Psoas muscle (tissue), 8 donors: ENCODE results near the gene PANK4. TPM values are rescaled to one million over a fixed set of nuclear protein-coding genes. Genes with fewer than 3 reads are reported as not detected.
"Not testable (repeated sequence)": the region's sequence is repeated elsewhere in the genome, so short reads cannot be mapped to it uniquely, and the experiment has no call there.

Experiments
- ATAC-seq, 4 donors: fragments of 200-7000 bp; cut with Tn5 transposase; one replicate each; pipeline ENCODE4 v1.9.1; 2020; ENCODE audit warnings: moderate library complexity in 3 of 4, mild to moderate bottlenecking in 2 of 4
- DNase-seq, 2 donors: peaks; one replicate each; pipeline ENCODE4 v3.0.0-alpha.2; 2020
- H3K27ac ChIP-seq: fragments of 200-600 bp; one replicate; pipeline ENCODE4 v1.8.0; 2022
- H3K27me3 ChIP-seq, 3 donors: fragments of 200-600 bp in 1 of 3; one replicate each; pipeline versions ENCODE4 v1.6.1 to v1.8.0; 2013 to 2022; ENCODE audit warnings: low read length in 2 of 3, mild to moderate bottlenecking in 2 of 3, moderate library complexity in 1 of 3; ENCODE audit not compliant: insufficient read depth in 3 of 3
- H3K36me3 ChIP-seq, 2 donors: fragments of 200-600 bp in 1 of 2; one replicate each; pipeline versions ENCODE4 v1.6.1 to v1.8.0; 2013 to 2022; ENCODE audit warnings: low read depth in 1 of 2, mild to moderate bottlenecking in 1 of 2, moderate library complexity in 1 of 2; ENCODE audit not compliant: insufficient read depth in 1 of 2
- H3K4me1 ChIP-seq: fragments of 200-600 bp; one replicate; pipeline ENCODE4 v1.8.0; 2022
- H3K4me3 ChIP-seq: fragments of 200-600 bp; one replicate; pipeline ENCODE4 v1.8.0; 2022; ENCODE audit warnings: mild to moderate bottlenecking
- H3K9me3 ChIP-seq: fragments of 200-600 bp; one replicate; pipeline ENCODE4 v1.8.0; 2022
- WGBS, 3 donors: extraction: QIAGEN DNeasy Blood & Tissue Kit; methylation state at CpG; one replicate each; pipeline versions ENCODE4 v1.1.6 to v1.1.7; 2013; 5-methylcytosine and 5-hydroxymethylcytosine counted together
- intact Hi-C, 2 donors: fragments of 100-400 bp; cut with DNase I; formaldehyde crosslinking; loops; one replicate each; pipeline versions ENCODE4 v1.11.0 to v1.14.2; 2022
- polyA plus RNA-seq, 3 donors: library from polyadenylated mRNA; stranded (reverse); fragments of 200-250 nt; gene quantifications; one replicate each; pipeline ENCODE4 v1.2.3, GENCODE V29; 2013
- total RNA-seq, 4 donors: library from RNA; stranded (reverse); fragmentation: NEBNext Ultra II Directional in 2 of 4; extraction: Animal tissue kit (Norgen Biotek cat#: 25700) in 2 of 4; gene quantifications; one replicate each; pipeline versions ENCODE4 v1.2.1 to v1.2.4, GENCODE V29; 2021 to 2023
- TF ChIP-seq, protein P1 (sequence below): fragments of 200-600 bp; IDR thresholded peaks from one replicate; pipeline ENCODE4 v1.8.0; 2022; ENCODE audit warnings: antibody characterized with exemption
- donor health status: healthy with polysubstance abuse.
- donor health status: DM: no; HTN: no; CAD: no; lungs with moderate emphysema.
- donor health status: Bipolar disorder and iron deficiency.
- donor health status: healthy.
- donor health status: DM: yes; HTN: yes; CAD: no.
- donor health status: DM: no; HTN: no; CAD: no.
- donor health status: DM: no; HTN: no; CAD: no.
- donor health status: DM: yes; HTN: yes; CAD: no.

Gene PANK4
- total and polyA plus RNA-seq, 7 donors: 29.0 to 45.1 (median 31.9) TPM

DNA sequence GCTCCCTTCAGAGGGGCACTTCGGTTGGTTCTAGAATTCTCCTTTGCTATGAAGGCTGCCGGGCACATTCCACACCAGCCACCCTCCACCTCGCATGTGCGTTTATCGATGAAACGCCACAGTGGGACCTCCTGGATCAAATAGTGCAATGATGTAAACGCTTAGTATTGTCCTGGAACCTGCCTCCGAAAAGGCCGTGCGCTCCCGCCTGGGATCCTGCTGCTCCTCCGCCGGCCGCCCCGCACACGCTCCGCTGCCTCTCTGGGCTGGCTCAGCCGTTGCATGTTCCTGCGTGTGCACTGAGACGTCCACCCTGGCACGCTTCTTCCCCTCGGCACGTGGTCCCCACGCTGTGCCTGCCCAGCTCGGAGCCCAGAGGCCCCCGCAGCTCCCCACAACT lies 25.8 kb upstream of the PANK4 start:
- peaks cover 8% of the 10 kb centered on the region for H3K4me1 ChIP-seq
- H3K9me3 ChIP-seq: no peaks in the 10 kb centered on the region
- intact Hi-C loops: no loop called here
- no peak for DNase-seq
- no peak overlapping the region for H3K27ac ChIP-seq
- WGBS, 3 donors: 80 to 90% (median 84%) methylated on average over 24 to 26 of the region's 26 CpGs
- peaks cover 0 to 7% (median 5%) of the 10 kb centered on the region in 3 donors for H3K27me3 ChIP-seq
- H3K4me3 ChIP-seq: no peak overlapping the region
- H3K36me3 ChIP-seq: no peaks in the 10 kb centered on the region
- TF ChIP-seq, protein P1, sequence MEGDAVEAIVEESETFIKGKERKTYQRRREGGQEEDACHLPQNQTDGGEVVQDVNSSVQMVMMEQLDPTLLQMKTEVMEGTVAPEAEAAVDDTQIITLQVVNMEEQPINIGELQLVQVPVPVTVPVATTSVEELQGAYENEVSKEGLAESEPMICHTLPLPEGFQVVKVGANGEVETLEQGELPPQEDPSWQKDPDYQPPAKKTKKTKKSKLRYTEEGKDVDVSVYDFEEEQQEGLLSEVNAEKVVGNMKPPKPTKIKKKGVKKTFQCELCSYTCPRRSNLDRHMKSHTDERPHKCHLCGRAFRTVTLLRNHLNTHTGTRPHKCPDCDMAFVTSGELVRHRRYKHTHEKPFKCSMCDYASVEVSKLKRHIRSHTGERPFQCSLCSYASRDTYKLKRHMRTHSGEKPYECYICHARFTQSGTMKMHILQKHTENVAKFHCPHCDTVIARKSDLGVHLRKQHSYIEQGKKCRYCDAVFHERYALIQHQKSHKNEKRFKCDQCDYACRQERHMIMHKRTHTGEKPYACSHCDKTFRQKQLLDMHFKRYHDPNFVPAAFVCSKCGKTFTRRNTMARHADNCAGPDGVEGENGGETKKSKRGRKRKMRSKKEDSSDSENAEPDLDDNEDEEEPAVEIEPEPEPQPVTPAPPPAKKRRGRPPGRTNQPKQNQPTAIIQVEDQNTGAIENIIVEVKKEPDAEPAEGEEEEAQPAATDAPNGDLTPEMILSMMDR: no peak
- no peak for ATAC-seq

DNA sequence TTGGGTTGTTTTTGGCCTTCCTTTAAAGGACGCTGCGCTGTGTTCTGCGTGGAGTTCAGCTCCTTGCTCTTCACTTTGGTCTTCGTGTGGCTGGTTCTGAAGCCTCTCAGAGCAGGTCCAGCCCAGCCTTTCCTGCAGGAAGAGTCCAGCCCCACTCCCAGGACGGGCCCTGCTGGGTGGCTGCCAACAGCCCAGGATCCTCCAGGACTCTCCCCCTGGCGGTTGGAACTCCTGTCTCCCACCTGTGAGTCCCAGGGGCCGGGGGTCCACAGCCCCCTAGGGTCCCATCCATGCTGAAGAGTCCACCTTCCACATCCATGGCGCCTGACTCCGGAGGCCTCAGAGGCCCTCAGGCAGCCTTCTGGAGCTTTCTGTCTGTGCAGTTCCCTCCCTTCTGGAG lies 25.1 kb upstream of the PANK4 start:
- Histone ChIP-seq H3K27me3 (peaks cover 0 to 14% (median 6%) of the 10 kb centered on the region in 3 donors), H3K4me1 (peaks cover 11% of the 10 kb centered on the region), H3K4me3 (peak overlapping the region; percentile 49)
- H3K9me3 ChIP-seq, ATAC-seq, intact Hi-C loops, DNase-seq, H3K36me3 ChIP-seq, H3K27ac ChIP-seq: not testable (repeated sequence)
- WGBS, 3 donors: 69 to 77% (median 74%) methylated on average over 7 to 9 of the region's 9 CpGs

DNA sequence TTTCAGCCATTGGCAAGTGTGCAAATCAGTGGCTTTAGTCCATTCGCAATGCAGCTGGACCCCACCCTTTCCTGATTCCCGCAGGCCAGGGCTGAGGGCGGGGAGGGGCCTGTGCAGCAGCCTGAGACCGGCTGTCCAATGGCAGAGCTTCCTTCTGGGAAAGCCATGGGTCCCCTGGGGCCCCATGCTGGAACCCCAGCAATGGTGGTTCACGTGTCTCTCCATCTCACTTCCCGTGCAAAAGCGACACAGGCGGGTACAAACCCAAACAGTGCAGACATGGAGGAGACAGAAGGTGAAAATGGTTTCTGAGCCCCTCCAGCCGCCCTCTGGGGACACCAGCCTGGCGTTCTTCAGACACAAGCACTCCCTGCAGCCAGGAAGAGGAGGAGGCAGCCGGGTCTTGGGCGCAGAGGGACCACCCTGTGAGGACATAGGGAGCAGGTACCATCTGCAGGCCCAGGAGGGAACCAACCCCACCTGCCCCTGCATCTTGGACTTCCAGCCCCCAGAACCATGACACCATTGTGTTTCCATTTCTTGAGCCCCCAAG lies 24.0 kb upstream of the PANK4 start:
- H3K27ac ChIP-seq, intact Hi-C loops, DNase-seq, ATAC-seq, H3K36me3 ChIP-seq, H3K9me3 ChIP-seq: not testable (repeated sequence)
- Histone ChIP-seq H3K4me3 (peak overlapping the region; percentile 66), H3K27me3 (peaks cover 0 to 22% (median 6%) of the 10 kb centered on the region in 3 donors), H3K4me1 (peaks cover 15% of the 10 kb centered on the region)
- 39 to 47% (median 41%) methylated on average over 8 to 11 of the region's 12 CpGs for WGBS, 3 donors

DNA sequence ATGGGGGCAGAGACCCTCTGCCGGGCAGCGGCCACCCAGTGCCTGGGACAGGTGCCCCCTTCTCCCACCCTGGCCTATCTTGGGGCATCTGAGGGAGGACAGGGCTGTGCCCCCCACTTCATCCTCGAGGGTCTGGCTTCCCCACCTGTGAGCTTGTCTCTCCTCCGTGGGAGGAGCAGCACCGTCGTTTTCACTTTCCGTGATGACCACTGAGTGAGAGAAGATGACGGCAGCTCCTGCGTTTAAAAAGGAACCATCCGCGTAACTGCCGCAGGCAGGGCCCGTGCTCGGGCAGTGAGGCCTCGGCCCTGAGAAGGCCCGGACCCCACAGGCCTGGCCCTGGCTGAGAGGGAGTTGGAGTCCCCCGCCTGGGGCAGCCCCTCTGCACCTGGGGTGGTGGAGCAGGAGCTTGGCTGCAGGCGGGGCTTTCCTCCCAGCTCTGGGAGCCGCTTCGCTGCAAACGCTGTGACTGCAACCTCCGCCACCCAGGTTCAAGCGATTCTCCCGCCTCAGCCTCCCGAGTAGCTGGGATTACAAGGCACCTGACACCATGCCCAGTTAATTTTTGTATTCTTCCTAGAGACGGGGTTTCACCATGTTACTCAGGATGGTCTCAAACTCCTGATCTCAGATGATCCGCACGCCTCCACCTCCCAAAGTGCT lies 23.1 kb upstream of the PANK4 start:
- Histone ChIP-seq H3K4me1 (peaks cover 15% of the 10 kb centered on the region), H3K4me3 (peak overlapping the region; percentile 66), H3K27me3 (peaks cover 0 to 22% (median 4%) of the 10 kb centered on the region in 3 donors), H3K27ac (peak overlapping the region; percentile 77)
- H3K9me3 ChIP-seq, H3K36me3 ChIP-seq, DNase-seq, ATAC-seq: not testable (repeated sequence)
- intact Hi-C loops: loop anchor here in 1 of 2 donors (5.0 kb wide), 1 partner anchor 87 kb away; no protein-coding TSS in a partner anchor
- WGBS, 3 donors: 74 to 82% (median 76%) methylated on average over 23 to 25 of the region's 28 CpGs

DNA sequence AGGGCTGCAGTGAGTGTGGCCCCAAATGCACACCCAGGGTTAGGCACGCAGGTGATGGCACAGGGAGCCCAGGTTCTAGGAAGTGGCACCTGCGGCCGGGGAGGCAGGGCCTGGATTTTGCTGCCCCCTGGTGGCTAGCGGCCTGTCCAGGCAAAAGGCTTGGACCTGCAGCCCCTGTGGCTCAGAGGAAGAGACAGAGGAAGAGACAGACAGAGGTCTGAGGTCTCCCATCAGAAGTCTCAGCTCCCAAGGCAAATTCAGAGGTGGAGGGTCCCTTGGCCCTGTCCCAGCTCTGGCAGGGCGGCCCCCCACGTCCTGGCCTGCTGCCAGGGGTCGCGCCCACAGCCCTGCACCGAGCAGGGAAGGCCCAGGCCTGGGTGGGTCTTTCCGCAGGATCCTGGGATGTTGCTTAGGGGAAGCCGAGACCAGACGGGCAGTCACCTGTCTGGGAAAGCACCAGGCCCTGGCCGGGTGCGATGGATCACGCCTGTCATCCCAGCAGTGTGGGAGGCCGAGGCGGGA lies 21.7 kb upstream of the PANK4 start:
- ATAC-seq: peak; percentile 60 to 82 (median 74)
- TF ChIP-seq, protein P1: peak; percentile 95
- H3K9me3 ChIP-seq: no peaks in the 10 kb centered on the region
- intact Hi-C loops: loop anchor here (1.0 to 5.0 kb wide), 2 partner anchors 86 to 134 kb away; no protein-coding TSS in a partner anchor
- 19 to 26% (median 23%) methylated on average over 17 of the region's 17 CpGs for WGBS, 3 donors
- peak; percentile 80 to 90 for DNase-seq
- H3K27ac ChIP-seq: peak overlapping the region; percentile 83
- H3K36me3 ChIP-seq: no peaks in the 10 kb centered on the region
- peaks cover 15% of the 10 kb centered on the region for H3K4me1 ChIP-seq
- peaks cover 0 to 34% (median 4%) of the 10 kb centered on the region in 3 donors for H3K27me3 ChIP-seq
- peak overlapping the region; percentile 66 for H3K4me3 ChIP-seq
